A549 (cell line): ENCODE results near the gene PLCB2. TPM values are rescaled to one million over a fixed set of nuclear protein-coding genes. Genes with fewer than 3 reads are reported as not detected.

Source experiments
- ATAC-seq, 2 experiments: fragments of 200-7000 bp in 1 of 2; fragments of >200 bp in 1 of 2; cut with Nextera tagmentation in 1 of 2; cut with Tn5 transposase in 1 of 2; 3 replicates each; pipeline versions ENCODE4 v1.8.0 to v1.9.1; 2018 to 2020; ENCODE audit warnings: mild to moderate bottlenecking in 1 of 2, moderate library complexity in 1 of 2
- CTCF ChIA-PET: fragments of 300-600 bp; sonication (Branson Sonifier 250); formaldehyde crosslinking; extraction: SDS; loops from one replicate; lab custom pipeline; 2021; ENCODE audit warnings: antibody characterized with exemption, inconsistent platforms; lab: Yijun Ruan, JAX
- POLR2A ChIA-PET: fragments of 350-600 bp; formaldehyde crosslinking; extraction: SDS; loops from one replicate; lab custom pipeline; 2021; ENCODE audit warnings: antibody characterized with exemption, inconsistent platforms; lab: Yijun Ruan, JAX
- DNase-seq, 2 experiments: peaks; one replicate each; pipeline versions ENCODE4 v3.0.0 to v3.0.0-alpha.2; 2011 to 2016; ENCODE audit warnings: low read depth in 1 of 2, low spot score in 1 of 2
- FAIRE-seq: peaks from 2 replicates; lab custom pipeline; 2011; peaks lifted over from hg19 to GRCh38; lab: Jason Lieb, UNC
- H3K27ac ChIP-seq, 2 experiments: fragments of >200 bp; sonication (Bioruptor Twin); formaldehyde crosslinking; 3 replicates each; pipeline ENCODE4 v1.5.1; 2016 to 2017
- H3K4me1 ChIP-seq: fragments of >200 bp; sonication (Bioruptor Twin); formaldehyde crosslinking; 3 replicates; pipeline ENCODE4 v1.6.1; 2016
- H3K4me2 ChIP-seq: fragments of >200 bp; sonication (Bioruptor Twin); formaldehyde crosslinking; 3 replicates; pipeline ENCODE4 v1.6.1; 2016
- H3K4me3 ChIP-seq: fragments of >200 bp; sonication (Bioruptor Twin); formaldehyde crosslinking; 3 replicates; pipeline ENCODE4 v1.5.1; 2016
- H3K9me3 ChIP-seq: fragments of >200 bp; sonication (Bioruptor Twin); formaldehyde crosslinking; 3 replicates; pipeline ENCODE4 v1.6.1; 2016
- CBX2 ChIP-seq: fragments of 200-600 bp; sonication (generic); IDR thresholded peaks from 2 replicates; pipeline ENCODE4 v1.6.1; 2016; ENCODE audit warnings: low read depth, mild to moderate bottlenecking, borderline replicate concordance
- CBX8 ChIP-seq: fragments of 200-600 bp; sonication (generic); IDR thresholded peaks from 2 replicates; pipeline ENCODE4 v1.6.1; 2016
- CHD2 ChIP-seq: fragments of 150-350 bp; IDR thresholded peaks from 2 replicates; pipeline ENCODE4 v1.6.1; 2014; ENCODE audit warnings: low read length; ENCODE audit not compliant: partially characterized antibody
- CHD4 ChIP-seq: fragments of 200-600 bp; sonication (generic); IDR thresholded peaks from 2 replicates; pipeline ENCODE4 v1.6.1; 2016; ENCODE audit warnings: antibody characterized with exemption, mild to moderate bottlenecking, borderline replicate concordance
- E2F6 ChIP-seq: IDR thresholded peaks from 2 replicates; pipeline ENCODE4 v1.6.1; 2012; ENCODE audit warnings: low read depth, borderline replicate concordance
- FOSL2 ChIP-seq, 2 experiments: fragments of 450-650 bp in 1 of 2; fragments of >200 bp in 1 of 2; sonication (Bioruptor Twin) in 1 of 2; formaldehyde crosslinking; IDR thresholded peaks; 2 replicates each; pipeline versions ENCODE4 v1.5.0 to v1.6.1; 2016 to 2020; ENCODE audit warnings: mild to moderate bottlenecking in 1 of 2, moderate library complexity in 1 of 2
- FOXS1 ChIP-seq: fragments of 250-450 bp; sonication (Bioruptor Pico); IDR thresholded peaks from 2 replicates; pipeline ENCODE4 v1.5.0; 2020; ENCODE audit warnings: mild to moderate bottlenecking, moderate library complexity
- GATA3 ChIP-seq: IDR thresholded peaks from 2 replicates; pipeline ENCODE4 v1.6.1; 2012; ENCODE audit warnings: borderline replicate concordance
- HDAC2 ChIP-seq: fragments of 200-600 bp; sonication (generic); IDR thresholded peaks from 2 replicates; pipeline ENCODE4 v1.6.1; 2016
- JUNB ChIP-seq: fragments of >200 bp; sonication (Bioruptor Twin); formaldehyde crosslinking; IDR thresholded peaks from 2 replicates; pipeline ENCODE4 v1.6.1; 2016
- MAFK ChIP-seq: fragments of 450-650 bp; IDR thresholded peaks from 2 replicates; pipeline ENCODE4 v1.6.1; 2014; ENCODE audit not compliant: partially characterized antibody
- MAZ ChIP-seq: fragments of 150-350 bp; IDR thresholded peaks from 2 replicates; pipeline ENCODE4 v1.6.1; 2014; ENCODE audit warnings: antibody characterized with exemption, low read depth, low read length, borderline replicate concordance
- MYC ChIP-seq: IDR thresholded peaks from 2 replicates; pipeline ENCODE4 v1.6.1; 2012; ENCODE audit warnings: mild to moderate bottlenecking, inconsistent platforms, low read length, improper control_type of control experiment, borderline replicate concordance
- NR3C1 ChIP-seq: fragments of >200 bp; sonication (Bioruptor Twin); formaldehyde crosslinking; IDR thresholded peaks from 3 replicates; pipeline ENCODE4 v1.6.1; 2017
- RARB ChIP-seq: fragments of 250-450 bp; sonication (Bioruptor Pico); IDR thresholded peaks from 2 replicates; pipeline ENCODE4 v1.8.0; 2021; ENCODE audit warnings: mild to moderate bottlenecking, moderate library complexity
- SMC3 ChIP-seq: fragments of >200 bp; sonication (Bioruptor Twin); formaldehyde crosslinking; IDR thresholded peaks from 3 replicates; pipeline ENCODE4 v1.6.1; 2018; ENCODE audit warnings: inconsistent platforms
- TFCP2L1 ChIP-seq: fragments of 250-450 bp; sonication (Bioruptor Pico); IDR thresholded peaks from 2 replicates; pipeline ENCODE4 v1.5.0; 2021; ENCODE audit warnings: mild to moderate bottlenecking
- ZFP36 ChIP-seq: fragments of 450-650 bp; IDR thresholded peaks from 2 replicates; pipeline ENCODE4 v1.6.1; 2014; ENCODE audit warnings: borderline replicate concordance; ENCODE audit not compliant: partially characterized antibody
- ZNF302 ChIP-seq: fragments of 250-450 bp; sonication (Bioruptor Pico); IDR thresholded peaks from 2 replicates; pipeline ENCODE4 v1.9.0; 2021; ENCODE audit warnings: inconsistent platforms, mild to moderate bottlenecking, moderate library complexity
- WGBS: methylation state at CpG from one replicate; pipeline ENCODE4 v1.1.6; 2017; ENCODE audit errors: missing lambda C conversion rate; 5-methylcytosine and 5-hydroxymethylcytosine counted together
- polyA plus RNA-seq, 4 experiments: library from polyadenylated mRNA; depleted of rRNA in 3 of 4; stranded (reverse); fragments of >200 nt; fragmentation: RNase III in 1 of 4; extraction: RNeasy Plus Mini Kit Qiagen cat#74134 plus additional on column Dnase treatment in 1 of 4; gene quantifications; 2 replicates in 3 of 4; 3 replicates in 1 of 4; pipeline ENCODE4 v1.2.3, GENCODE V29; 2011 to 2017
- TF ChIP-seq, protein P1 (sequence below): fragments of >200 bp; sonication (Bioruptor Twin); formaldehyde crosslinking; IDR thresholded peaks from 3 replicates; pipeline ENCODE4 v1.5.1; 2016
- TF ChIP-seq, protein P2 (sequence below): fragments of 450-650 bp; IDR thresholded peaks from 2 replicates; pipeline ENCODE4 v1.6.1; 2014; ENCODE audit warnings: antibody characterized with exemption

The PLCB2 gene
- polyA plus RNA-seq, 2 of the 4 experiments (the other 2 are of a cell fraction): 0.30 to 0.49 TPM

- 8% methylated on average over 1 of the region's 1 CpG for WGBS
- ChIA-PET CTCF (interaction anchor here (1.0 to 1.6 kb wide), 6 partner anchors 14 to 78 kb away, joined by 3 to 5 read pairs (median 4); no protein-coding TSS in a partner anchor), POLR2A (no interaction called here)
- Histone ChIP-seq H3K4me2 (no peak overlapping the region), H3K4me1 (no peaks in the 10 kb centered on the region), H3K9me3 (peaks cover under 1% of the 10 kb centered on the region; the same call in 1 of the 3 replicates), H3K4me3 (no peak overlapping the region), H3K27ac (no peak overlapping the region)
- FAIRE-seq (no peak), DNase-seq (no peak), ATAC-seq (no peak)
- TF ChIP-seq TFCP2L1 (CRISPR knock-in tag) (no peak), CHD4 (no peak), CBX8 (no peak)
Observed at GRCh38 chr15:40295297-40295696, 12.4 kb downstream of the PLCB2 start.

DNA sequence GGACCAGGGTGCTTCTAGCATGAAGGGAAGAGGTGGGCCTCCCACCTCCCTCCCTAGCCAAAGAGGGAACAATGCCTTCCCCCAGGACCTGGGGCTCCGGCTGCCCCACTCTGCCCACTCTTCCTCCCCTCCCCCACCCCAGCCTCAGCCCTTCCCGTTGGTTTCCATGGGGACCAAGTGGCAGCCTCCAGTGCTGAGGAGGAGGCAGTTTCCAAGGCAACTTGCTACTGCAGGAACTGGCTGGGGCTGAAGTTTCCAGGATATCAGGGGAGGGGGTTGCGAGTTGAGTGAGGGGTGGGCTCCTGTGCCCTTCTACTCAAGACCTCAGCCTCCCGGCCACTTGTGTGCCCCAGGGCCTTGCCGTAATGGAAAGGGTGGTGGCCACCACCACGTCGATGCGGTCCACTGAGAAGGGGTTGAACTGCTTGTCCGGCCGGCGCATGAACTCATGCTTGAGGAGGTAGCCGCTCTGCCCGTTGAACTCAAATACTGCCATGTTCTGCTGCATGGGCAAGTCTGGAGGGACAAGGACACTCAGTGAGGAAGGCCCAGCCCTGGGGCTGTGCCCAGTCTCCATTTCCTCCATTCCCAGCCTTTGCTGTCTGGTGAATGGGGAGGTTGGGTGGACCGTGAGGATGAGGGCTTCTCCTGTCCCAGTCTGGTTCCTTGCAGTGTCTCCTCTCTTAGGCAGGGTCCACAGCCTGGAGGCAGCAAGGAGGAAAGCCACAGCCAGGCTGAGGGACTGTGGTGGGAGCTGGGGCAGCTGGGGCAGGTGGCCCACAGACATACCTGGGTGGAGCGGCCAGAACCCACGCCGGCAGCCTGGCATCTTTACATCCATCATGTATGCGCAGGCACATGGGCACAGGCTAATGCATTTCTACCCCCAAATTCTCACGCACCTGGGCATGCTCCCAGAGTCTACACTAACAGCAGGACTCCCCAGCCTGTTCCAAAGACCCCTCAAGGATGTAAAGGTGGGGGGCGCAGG, 13.5 kb downstream of the PLCB2 start:
- TF ChIP-seq MAFK: no peak
- TF ChIP-seq ZFP36: no peak
- TF ChIP-seq CBX2: no peak
- no peak for TF ChIP-seq ZNF302
- no peak for TF ChIP-seq GATA3
- TF ChIP-seq MYC: no peak
- no peak for TF ChIP-seq CHD4
- POLR2A ChIA-PET: no interaction called here
- no peak for DNase-seq

DNA sequence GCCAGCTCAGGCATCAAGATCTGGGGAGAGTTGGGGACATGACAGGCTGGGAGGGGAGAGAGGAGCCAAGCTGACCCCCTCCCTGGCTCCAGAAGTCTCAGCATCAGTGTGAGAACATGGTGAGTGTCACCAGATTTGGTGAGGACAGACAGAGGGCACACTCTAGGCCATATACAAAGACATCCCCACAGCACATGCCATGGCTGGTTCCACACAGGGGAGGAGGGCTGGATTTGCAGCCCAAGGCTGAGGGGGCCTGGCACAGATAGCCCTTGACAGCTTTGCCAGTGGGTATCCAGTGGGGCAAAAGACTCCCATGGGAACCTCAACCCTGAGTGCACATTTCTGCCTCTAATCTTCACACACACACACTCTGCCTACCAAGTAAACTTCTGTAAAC, 14.7 kb downstream of the PLCB2 start:
- Histone ChIP-seq H3K27ac (no peak overlapping the region), H3K4me2 (no peak overlapping the region), H3K4me1 (peaks cover 7% of the 10 kb centered on the region; the same call in 2 of the 3 replicates), H3K4me3 (no peak overlapping the region), H3K9me3 (no peaks in the 10 kb centered on the region)
- FAIRE-seq: no peak
- CTCF ChIA-PET: interaction anchor here (0.8 to 7.2 kb wide), 8 partner anchors 10 to 129 kb away, joined by 3 to 55 read pairs (median 11); partner anchors contain the start of genes ANKRD63, INAFM2 and PLCB2
- no peak for DNase-seq
- TF ChIP-seq CHD2: no peak
- TF ChIP-seq CHD4: no peak
- TF ChIP-seq RARB (CRISPR knock-in tag): no peak
- ATAC-seq: no peak
- POLR2A ChIA-PET: no interaction called here

More for the DNA sequence above, 13.5 kb downstream of the PLCB2 start:
- no peak for FAIRE-seq
- 0 out of 3 replicates have a peak, but pooled peaks cover 2% of the 10 kb centered on the region for H3K4me1 ChIP-seq
- no peak overlapping the region for H3K4me2 ChIP-seq
- no peaks in the 10 kb centered on the region for H3K9me3 ChIP-seq
- no peak overlapping the region for H3K4me3 ChIP-seq
- H3K27ac ChIP-seq: no peak overlapping the region
- CTCF ChIA-PET: interaction anchor here (1.0 to 7.2 kb wide), 7 partner anchors 15 to 27 kb away, joined by 3 to 55 read pairs (median 19); partner anchors contain the start of genes INAFM2 and PLCB2
- no peak for ATAC-seq
- 88% methylated on average over 11 of the region's 20 CpGs for WGBS

DNA sequence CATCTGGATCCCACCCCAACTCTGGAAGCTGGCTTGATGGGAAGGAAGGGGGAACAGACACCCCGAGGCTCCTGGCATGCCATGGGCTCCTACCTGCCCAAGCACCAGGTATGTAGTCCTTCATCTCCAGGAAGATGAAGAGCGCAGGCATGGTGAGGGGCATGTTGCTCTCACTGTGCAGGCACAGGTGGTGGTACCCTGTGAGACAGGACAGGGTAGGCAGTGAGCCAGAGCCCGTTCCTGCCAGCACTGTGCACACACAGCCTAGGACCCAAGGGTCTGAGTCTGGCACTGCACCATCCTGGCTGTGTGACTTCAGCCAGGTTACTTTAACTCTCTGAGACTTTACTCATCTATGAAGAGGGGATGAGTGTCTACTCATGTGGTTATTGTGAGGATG, 15.5 kb downstream of the PLCB2 start:
- TF ChIP-seq FOXS1: no peak
- no peak for TF ChIP-seq NR3C1
- no peak for TF ChIP-seq HDAC2
- no peak for TF ChIP-seq JUNB
- no peak for TF ChIP-seq MAZ
- no peak for TF ChIP-seq ZFP36
- no peak for TF ChIP-seq E2F6
- TF ChIP-seq, protein P1, sequence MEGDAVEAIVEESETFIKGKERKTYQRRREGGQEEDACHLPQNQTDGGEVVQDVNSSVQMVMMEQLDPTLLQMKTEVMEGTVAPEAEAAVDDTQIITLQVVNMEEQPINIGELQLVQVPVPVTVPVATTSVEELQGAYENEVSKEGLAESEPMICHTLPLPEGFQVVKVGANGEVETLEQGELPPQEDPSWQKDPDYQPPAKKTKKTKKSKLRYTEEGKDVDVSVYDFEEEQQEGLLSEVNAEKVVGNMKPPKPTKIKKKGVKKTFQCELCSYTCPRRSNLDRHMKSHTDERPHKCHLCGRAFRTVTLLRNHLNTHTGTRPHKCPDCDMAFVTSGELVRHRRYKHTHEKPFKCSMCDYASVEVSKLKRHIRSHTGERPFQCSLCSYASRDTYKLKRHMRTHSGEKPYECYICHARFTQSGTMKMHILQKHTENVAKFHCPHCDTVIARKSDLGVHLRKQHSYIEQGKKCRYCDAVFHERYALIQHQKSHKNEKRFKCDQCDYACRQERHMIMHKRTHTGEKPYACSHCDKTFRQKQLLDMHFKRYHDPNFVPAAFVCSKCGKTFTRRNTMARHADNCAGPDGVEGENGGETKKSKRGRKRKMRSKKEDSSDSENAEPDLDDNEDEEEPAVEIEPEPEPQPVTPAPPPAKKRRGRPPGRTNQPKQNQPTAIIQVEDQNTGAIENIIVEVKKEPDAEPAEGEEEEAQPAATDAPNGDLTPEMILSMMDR: no peak
- no peak for TF ChIP-seq ZNF302
- TF ChIP-seq, protein P2, sequence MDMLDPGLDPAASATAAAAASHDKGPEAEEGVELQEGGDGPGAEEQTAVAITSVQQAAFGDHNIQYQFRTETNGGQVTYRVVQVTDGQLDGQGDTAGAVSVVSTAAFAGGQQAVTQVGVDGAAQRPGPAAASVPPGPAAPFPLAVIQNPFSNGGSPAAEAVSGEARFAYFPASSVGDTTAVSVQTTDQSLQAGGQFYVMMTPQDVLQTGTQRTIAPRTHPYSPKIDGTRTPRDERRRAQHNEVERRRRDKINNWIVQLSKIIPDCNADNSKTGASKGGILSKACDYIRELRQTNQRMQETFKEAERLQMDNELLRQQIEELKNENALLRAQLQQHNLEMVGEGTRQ: no peak
- TF ChIP-seq SMC3: no peak
- TF ChIP-seq FOSL2 (IDR thresholded peaks at IDR 0.05): no peak
- no peak for TF ChIP-seq FOSL2 (CRISPR knock-in tag; IDR thresholded peaks at IDR 0.05)
- no peak for TF ChIP-seq CHD2
- ChIA-PET POLR2A (interaction anchor here (1.4 kb wide), 1 partner anchor 47 kb away, joined by 3 read pairs; no protein-coding TSS in a partner anchor), CTCF (interaction anchor here (0.8 to 7.2 kb wide), 8 partner anchors 10 to 130 kb away, joined by 3 to 55 read pairs (median 18); partner anchors contain the start of genes INAFM2 and PLCB2)
- 25% methylated on average over 1 of the region's 3 CpGs for WGBS
- no peak for ATAC-seq
- FAIRE-seq: no peak
- H3K4me3 ChIP-seq: no peak overlapping the region
- no peak for DNase-seq
- no peak overlapping the region for H3K27ac ChIP-seq
- no peak overlapping the region for H3K4me2 ChIP-seq
- no peaks in the 10 kb centered on the region for H3K9me3 ChIP-seq
- H3K4me1 ChIP-seq: peaks cover 11% of the 10 kb centered on the region; the same call in 2 of the 3 replicates
